GM12878 (cell line): Measurements from ENCODE around the gene TESMIN. TPM values are rescaled to one million over a fixed set of nuclear protein-coding genes. Genes with fewer than 3 reads are reported as not detected.
A peak's percentile ranks its signal among the peaks of the same experiment; 100 is the strongest.

Experiments
- ATAC-seq: fragments of 200-7000 bp; cut with Tn5 transposase; 3 replicates; pipeline ENCODE4 v1.9.1; 2020; ENCODE audit warnings: mild to moderate bottlenecking, moderate library complexity
- BruUV-seq: library from RNA; stranded (reverse); fragments of 400-500 nt; replicated peaks from 2 replicates; lab custom pipeline; 2021; lab: Mats Ljungman, UMichigan
- CTCF ChIA-PET: fragments of 300-600 bp; sonication (Branson Sonifier 250); formaldehyde crosslinking; extraction: SDS; loops from one replicate; lab custom pipeline; 2021; ENCODE audit warnings: inconsistent platforms; lab: Yijun Ruan, JAX
- POLR2A ChIA-PET: fragments of 350-600 bp; formaldehyde crosslinking; extraction: SDS; loops from one replicate; lab custom pipeline; 2021; ENCODE audit warnings: inconsistent platforms; lab: Charles Lee
- RAD21 ChIA-PET: fragments of 300-600 bp; sonication (Branson Sonifier 250); formaldehyde crosslinking; loops from one replicate; lab custom pipeline; 2023; ENCODE audit warnings: antibody characterized with exemption; ENCODE audit not compliant: unreplicated experiment; lab: Charles Lee
- SMC1A ChIA-PET: fragments of 300-600 bp; sonication (Branson Sonifier 250); formaldehyde crosslinking; loops from one replicate; lab custom pipeline; 2023; ENCODE audit not compliant: unreplicated experiment, uncharacterized antibody; lab: Charles Lee
- DNase-seq: peaks from one replicate; pipeline ENCODE4 v3.0.0-alpha.2; 2011; ENCODE audit warnings: low read depth, low spot score
- FAIRE-seq: peaks from 3 replicates; lab custom pipeline; 2011; peaks lifted over from hg19 to GRCh38; lab: Jason Lieb, UNC
- H2AFZ ChIP-seq: 2 replicates; pipeline ENCODE4 v1.6.0; 2011; ENCODE audit warnings: low read depth, low read length, control low read depth; ENCODE audit not compliant: control insufficient read depth
- H3K27ac ChIP-seq: 2 replicates; pipeline ENCODE4 v1.5.1; 2011; ENCODE audit warnings: control low read depth; ENCODE audit not compliant: control insufficient read depth, insufficient read depth
- H3K27me3 ChIP-seq, 2 experiments: replicated peaks in 1 of 2; 2 replicates each; pipeline versions ENCODE4 v1.6.0 to v1.6.1; 2011; ENCODE audit warnings: low read length in 1 of 2; ENCODE audit not compliant: control insufficient read depth in 2 of 2, insufficient read depth in 2 of 2
- H3K36me3 ChIP-seq, 2 experiments: 2 replicates each; pipeline ENCODE4 v1.5.1; 2011; ENCODE audit warnings: low read length in 1 of 2; ENCODE audit not compliant: control insufficient read depth in 2 of 2, insufficient read depth in 2 of 2
- H3K4me1 ChIP-seq: 2 replicates; pipeline ENCODE4 v1.6.1; 2011; ENCODE audit warnings: mild to moderate bottlenecking, low read length, moderate library complexity, mixed read lengths; ENCODE audit not compliant: control insufficient read depth, insufficient read depth
- H3K4me2 ChIP-seq: 2 replicates; pipeline ENCODE4 v1.6.0; 2011; ENCODE audit warnings: control low read depth; ENCODE audit not compliant: control insufficient read depth, insufficient read depth
- H3K4me3 ChIP-seq: fragments of 200-600 bp; sonication (generic); 2 replicates; pipeline ENCODE4 v1.5.1; 2016
- H3K79me2 ChIP-seq: 2 replicates; pipeline ENCODE4 v1.6.0; 2011; ENCODE audit warnings: low read length; ENCODE audit not compliant: control insufficient read depth, insufficient read depth
- H3K9ac ChIP-seq: 2 replicates; pipeline ENCODE4 v1.8.0; 2011; ENCODE audit warnings: low read length, control low read depth, mixed read lengths; ENCODE audit not compliant: control insufficient read depth, insufficient read depth
- H3K9me3 ChIP-seq: replicated peaks from 3 replicates; pipeline ENCODE4 v1.5.1; 2011; ENCODE audit warnings: mild to moderate bottlenecking, low read length; ENCODE audit not compliant: control insufficient read depth, insufficient read depth
- H4K20me1 ChIP-seq: 2 replicates; pipeline ENCODE4 v1.6.0; 2011; ENCODE audit not compliant: control insufficient read depth, insufficient read depth
- NFIC ChIP-seq: IDR thresholded peaks from 2 replicates; pipeline ENCODE4 v1.6.1; 2012; ENCODE audit warnings: low read depth, mild to moderate bottlenecking, inconsistent platforms, low read length, moderate library complexity
- SIX5 ChIP-seq: IDR thresholded peaks from 2 replicates; pipeline ENCODE4 v1.6.1; 2011; ENCODE audit warnings: mild to moderate bottlenecking, low read depth, low read length, moderate library complexity; ENCODE audit not compliant: severe bottlenecking
- WGBS: methylation state at CpG from one replicate; pipeline ENCODE4 v1.1.6; 2016; ENCODE audit warnings: low lambda C conversion rate; ENCODE audit not compliant: insufficient replicate concordance, insufficient coverage; ENCODE audit errors: missing lambda C conversion rate; 5-methylcytosine and 5-hydroxymethylcytosine counted together
- in situ Hi-C: fragments of 300-500 bp; cut with MboI; formaldehyde crosslinking; loops from 9 replicates; pipeline ENCODE4 v1.14.3; 2018; ENCODE audit warnings: mixed read lengths
- intact Hi-C: fragments of 100-400 bp; cut with micrococcal nuclease; formaldehyde crosslinking; loops from one replicate; pipeline ENCODE4 v1.14.2; 2022; ENCODE audit not compliant: unreplicated experiment
- polyA plus RNA-seq, 11 experiments: library from polyadenylated mRNA; depleted of rRNA in 4 of 11; unstranded in 6 of 11; stranded (reverse) in 5 of 11; fragments of >200 nt; fragmentation: Nextera tagmentation in 4 of 11; fragmentation: Illumina TruSeq in 1 of 11; extraction: Ambion mirVana in 4 of 11; extraction: Trizol in 1 of 11; gene quantifications; 1 replicate in 1 of 11; 2 replicates in 10 of 11; pipeline versions ENCODE4 v1.2.1 to v1.2.3, GENCODE V29; 2011 to 2016; ENCODE audit warnings: inconsistent platforms in 2 of 11, missing spikeins in 2 of 11, low read depth in 1 of 11
- total RNA-seq, 4 experiments: library from RNA; depleted of rRNA in 3 of 4; stranded (reverse); fragments of >200 nt in 3 of 4; fragmentation: Illumina TruSeq in 1 of 4; extraction: Trizol in 1 of 4; gene quantifications; 2 replicates each; pipeline versions ENCODE4 v1.2.1 to v1.2.3, GENCODE V29; 2013 to 2021
- TF ChIP-seq, protein P1 (sequence below): fragments of 450-650 bp; formaldehyde crosslinking; IDR thresholded peaks from 2 replicates; pipeline ENCODE4 v1.5.0; 2022; ENCODE audit warnings: mild to moderate bottlenecking, missing genetic modification characterization

TESMIN gene
- total and polyA plus RNA-seq, 10 of the 15 experiments (the other 5 are each of a cell fraction or from before 2014, with no cell fraction given), result 0.31 to 3.4 (median 1.2) TPM; not detected in 1

DNA sequence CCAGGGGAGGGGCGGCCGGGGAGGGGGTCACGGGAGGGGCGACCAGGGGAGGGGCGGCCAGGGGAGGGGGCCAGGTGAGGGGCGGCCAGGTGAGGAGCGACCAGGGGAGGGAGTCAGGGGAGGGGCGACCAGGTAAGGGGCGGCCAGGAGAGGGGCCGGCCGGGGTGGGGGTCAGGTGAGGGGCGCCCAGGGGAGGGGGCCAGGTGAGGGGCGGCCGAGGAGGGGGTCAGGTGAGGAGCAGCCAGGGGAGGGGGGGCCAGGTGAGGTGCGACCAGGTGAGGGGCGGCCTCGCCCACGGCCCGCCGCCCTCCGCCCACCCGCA lies 355 bp downstream of the TESMIN start:
- peak overlapping the region; percentile 55; the same call in 1 of the 2 replicates for H3K4me3 ChIP-seq
- H3K9ac ChIP-seq, result no peak overlapping the region
- H3K79me2 ChIP-seq, result no peaks in the 10 kb centered on the region
- no peak overlapping the region for H3K27ac ChIP-seq
- BruUV-seq, result no TSS peak
- no CpG with 5 or more reads among the region's 22 CpGs for WGBS
- SMC1A ChIA-PET, result no interaction called here
- POLR2A ChIA-PET, result no interaction called here
- intact Hi-C loops, result no loop called here
- H4K20me1 ChIP-seq, result no peaks in the 10 kb centered on the region
- in situ Hi-C loops, result no loop called here
- DNase-seq (no peak), FAIRE-seq (no peak), ATAC-seq (no peak)
- no peak overlapping the region for H3K4me2 ChIP-seq
- H3K36me3 ChIP-seq, result no peaks in the 10 kb centered on the region
- H3K4me1 ChIP-seq, result no peaks in the 10 kb centered on the region
- no peaks in the 10 kb centered on the region for H3K27me3 ChIP-seq
- CTCF ChIA-PET, result no interaction called here
- TF ChIP-seq, protein P1, sequence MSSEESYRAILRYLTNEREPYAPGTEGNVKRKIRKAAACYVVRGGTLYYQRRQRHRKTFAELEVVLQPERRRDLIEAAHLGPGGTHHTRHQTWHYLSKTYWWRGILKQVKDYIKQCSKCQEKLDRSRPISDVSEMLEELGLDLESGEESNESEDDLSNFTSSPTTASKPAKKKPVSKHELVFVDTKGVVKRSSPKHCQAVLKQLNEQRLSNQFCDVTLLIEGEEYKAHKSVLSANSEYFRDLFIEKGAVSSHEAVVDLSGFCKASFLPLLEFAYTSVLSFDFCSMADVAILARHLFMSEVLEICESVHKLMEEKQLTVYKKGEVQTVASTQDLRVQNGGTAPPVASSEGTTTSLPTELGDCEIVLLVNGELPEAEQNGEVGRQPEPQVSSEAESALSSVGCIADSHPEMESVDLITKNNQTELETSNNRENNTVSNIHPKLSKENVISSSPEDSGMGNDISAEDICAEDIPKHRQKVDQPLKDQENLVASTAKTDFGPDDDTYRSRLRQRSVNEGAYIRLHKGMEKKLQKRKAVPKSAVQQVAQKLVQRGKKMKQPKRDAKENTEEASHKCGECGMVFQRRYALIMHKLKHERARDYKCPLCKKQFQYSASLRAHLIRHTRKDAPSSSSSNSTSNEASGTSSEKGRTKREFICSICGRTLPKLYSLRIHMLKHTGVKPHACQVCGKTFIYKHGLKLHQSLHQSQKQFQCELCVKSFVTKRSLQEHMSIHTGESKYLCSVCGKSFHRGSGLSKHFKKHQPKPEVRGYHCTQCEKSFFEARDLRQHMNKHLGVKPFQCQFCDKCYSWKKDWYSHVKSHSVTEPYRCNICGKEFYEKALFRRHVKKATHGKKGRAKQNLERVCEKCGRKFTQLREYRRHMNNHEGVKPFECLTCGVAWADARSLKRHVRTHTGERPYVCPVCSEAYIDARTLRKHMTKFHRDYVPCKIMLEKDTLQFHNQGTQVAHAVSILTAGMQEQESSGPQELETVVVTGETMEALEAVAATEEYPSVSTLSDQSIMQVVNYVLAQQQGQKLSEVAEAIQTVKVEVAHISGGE, result no peak
- TF ChIP-seq SIX5 (no peak), NFIC (no peak)
- H2AFZ ChIP-seq, result peak overlapping the region; percentile 65; the same call in 1 of the 2 replicates
- RAD21 ChIA-PET, result no interaction called here
- no peaks in the 10 kb centered on the region for H3K9me3 ChIP-seq
